Kidney (tissue), 14 donors: ENCODE results near the gene ERVV-1. TPM values are rescaled to one million over a fixed set of nuclear protein-coding genes. Genes with fewer than 3 reads are reported as not detected.

Source experiments
- DNase-seq, 5 donors: peaks; one replicate each; pipeline ENCODE4 v3.0.0-alpha.2; 2013 to 2020
- FAIRE-seq: peaks from 2 replicates; lab custom pipeline; 2012; peaks lifted over from hg19 to GRCh38; lab: Jason Lieb, UNC
- H3K27ac ChIP-seq, 2 donors: one replicate each; pipeline ENCODE4 v1.7.0; 2013; ENCODE audit warnings: low read depth in 2 of 2, low read length in 2 of 2, inconsistent platforms in 1 of 2
- H3K27me3 ChIP-seq: one replicate; pipeline ENCODE4 v1.7.1; 2013; ENCODE audit warnings: low read length, inconsistent platforms; ENCODE audit not compliant: control insufficient read depth, insufficient read depth
- H3K36me3 ChIP-seq, 3 donors: one replicate each; pipeline versions ENCODE4 v1.7.0 to v1.7.1; 2013; ENCODE audit warnings: low read length in 3 of 3, control low read depth in 1 of 3, inconsistent platforms in 1 of 3; ENCODE audit not compliant: insufficient read depth in 3 of 3, control insufficient read depth in 2 of 3
- H3K4me1 ChIP-seq, 3 donors: one replicate each; pipeline versions ENCODE4 v1.7.0 to v1.7.1; 2013; ENCODE audit warnings: low read length in 3 of 3, inconsistent platforms in 1 of 3, low read depth in 1 of 3; ENCODE audit not compliant: control insufficient read depth in 2 of 3, insufficient read depth in 2 of 3
- H3K4me3 ChIP-seq, 3 donors: one replicate each; pipeline versions ENCODE4 v1.7.0 to v1.8.1; 2013; ENCODE audit warnings: low read length in 3 of 3, control low read depth in 1 of 3, inconsistent platforms in 1 of 3
- H3K9ac ChIP-seq, 3 donors: one replicate each; pipeline versions ENCODE4 v1.7.0 to v1.7.1; 2013; ENCODE audit warnings: low read length in 3 of 3, control low read depth in 1 of 3, inconsistent platforms in 1 of 3
- H3K9me3 ChIP-seq, 3 donors: one replicate each; pipeline versions ENCODE4 v1.7.0 to v1.7.1; 2013; ENCODE audit warnings: low read length in 3 of 3, control low read depth in 1 of 3, inconsistent platforms in 1 of 3; ENCODE audit not compliant: control insufficient read depth in 2 of 3, insufficient read depth in 1 of 3
- CTCF ChIP-seq: IDR thresholded peaks from 3 replicates; pipeline ENCODE4 v1.5.1; 2012; ENCODE audit warnings: mild to moderate bottlenecking, moderate library complexity, borderline replicate concordance; ENCODE audit not compliant: insufficient read depth; ENCODE audit errors: extremely low read depth
- intact Hi-C: fragments of 100-400 bp; cut with DNase I; formaldehyde crosslinking; loops from one replicate; pipeline ENCODE4 v1.11.1; 2022
- polyA plus RNA-seq: library from polyadenylated mRNA; stranded (reverse); fragments of 350-450 nt; fragmentation: Illumina TruSeq; extraction: RNeasy Lipid Tissue Mini Kit (QIAGEN cat#74804); gene quantifications from one replicate; pipeline ENCODE4 v1.2.3, GENCODE V29; 2014; ENCODE audit warnings: low read depth, low replicate concordance; ENCODE audit not compliant: insufficient read depth
- total RNA-seq: library from RNA; stranded (reverse); fragmentation: NEBNext Ultra II Directional; extraction: Animal tissue kit (Norgen Biotek cat#: 25700); gene quantifications from one replicate; pipeline ENCODE4 v1.2.1, GENCODE V29; 2021
- donor health status: control.
- donor health status: control.
- donor health status: control.
- donor health status: control.
- donor health status: control.
- donor health status: DM: yes; HTN: yes; CAD: no.
- donor health status: Normal renal cell carcinoma (clear cell type).

The ERVV-1 gene
- total and polyA plus RNA-seq, 2 donors from 2014 or later: not detected

- FAIRE-seq (no peak), DNase-seq (no peak)
- Histone ChIP-seq H3K9ac (no peak overlapping the region), H3K27ac (no peak overlapping the region), H3K9me3 (peaks cover 0 to 6% (median 0%) of the 10 kb centered on the region in 3 donors), H3K4me3 (no peak overlapping the region), H3K27me3 (no peaks in the 10 kb centered on the region), H3K36me3 (peaks cover 0 to 7% (median 4%) of the 10 kb centered on the region in 3 donors), H3K4me1 (peaks cover 0 to 2% (median 0%) of the 10 kb centered on the region in 3 donors)
- intact Hi-C loops: no loop called here
- TF ChIP-seq CTCF: no peak
Observed at GRCh38 chr19:52987221-52987620, 26.5 kb upstream of the ERVV-1 start.

- no peak overlapping the region for H3K9ac ChIP-seq
- H3K27ac ChIP-seq: no peak overlapping the region
- intact Hi-C loops: no loop called here
- no peak for FAIRE-seq
- peaks cover 0 to 7% (median 4%) of the 10 kb centered on the region in 3 donors for H3K36me3 ChIP-seq
- peaks cover 0 to 7% (median 0%) of the 10 kb centered on the region in 3 donors for H3K4me1 ChIP-seq
- DNase-seq: no peak
- peaks cover 0 to 6% (median 0%) of the 10 kb centered on the region in 3 donors for H3K9me3 ChIP-seq
- H3K4me3 ChIP-seq: no peak overlapping the region
- H3K27me3 ChIP-seq: no peaks in the 10 kb centered on the region
- TF ChIP-seq CTCF: no peak
Observed at GRCh38 chr19:52988506-52988905, 25.2 kb upstream of the ERVV-1 start.

DNA sequence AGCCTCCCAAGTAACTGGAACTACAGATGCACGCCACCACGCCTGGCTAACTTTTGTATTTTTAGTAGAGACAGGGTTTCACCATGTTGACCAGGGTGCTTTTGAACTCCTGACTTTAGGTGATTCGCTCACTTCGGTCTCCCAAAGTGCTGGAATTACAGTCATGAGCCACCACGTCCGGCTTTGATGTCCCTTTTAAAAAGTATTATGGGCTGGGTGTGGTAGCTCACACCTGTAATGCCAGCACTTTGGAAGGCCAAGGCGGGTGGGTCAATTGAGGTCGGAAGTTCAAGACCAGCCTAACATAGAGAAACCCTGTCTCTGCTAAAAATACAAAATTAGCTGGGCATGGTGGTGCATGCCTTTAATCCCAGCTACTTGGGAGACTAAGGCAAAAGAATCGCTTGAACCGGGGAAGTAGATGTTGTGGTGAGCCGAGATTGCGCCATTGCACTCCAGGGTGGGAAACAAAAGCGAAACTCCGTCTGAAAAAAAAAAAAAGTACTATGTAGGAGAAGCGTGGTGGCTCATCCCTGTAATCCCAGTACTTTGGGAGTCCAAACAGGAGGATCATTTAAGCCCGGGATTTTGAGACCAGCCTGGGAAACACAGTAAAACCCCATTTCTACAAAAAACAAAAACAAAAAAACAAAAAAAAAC is 22.8 kb upstream of the ERVV-1 start:
- Histone ChIP-seq H3K27ac (no peak overlapping the region), H3K9ac (no peak overlapping the region), H3K9me3 (no peaks in the 10 kb centered on the region), H3K4me1 (peaks cover 0 to 7% (median 0%) of the 10 kb centered on the region in 3 donors), H3K27me3 (no peaks in the 10 kb centered on the region), H3K4me3 (no peak overlapping the region), H3K36me3 (peaks cover 0 to 4% (median 1%) of the 10 kb centered on the region in 3 donors)
- DNase-seq (no peak), FAIRE-seq (no peak)
- no peak for TF ChIP-seq CTCF
- intact Hi-C loops: no loop called here
